Endothelial cell of umbilical vein (primary cell): ENCODE results near the gene DPY30. TPM values are rescaled to one million over a fixed set of nuclear protein-coding genes. Genes with fewer than 3 reads are reported as not detected.

Experiments
- BruUV-seq: library from RNA; stranded (reverse); fragments of 400-500 nt; replicated peaks from 2 replicates; lab custom pipeline; 2021; lab: Mats Ljungman, UMichigan
- CTCF ChIA-PET: fragments of 300-600, 350-600 bp; sonication (Branson Sonifier 250); formaldehyde crosslinking; loops from one replicate; lab custom pipeline; 2021; ENCODE audit warnings: antibody characterized with exemption, inconsistent platforms; lab: Charles Lee
- POLR2A ChIA-PET: fragments of 300-600, 350-600 bp; sonication (Branson Sonifier 250); formaldehyde crosslinking; loops from one replicate; lab custom pipeline; 2021; ENCODE audit warnings: antibody characterized with exemption, inconsistent platforms; lab: Charles Lee
- DNase-seq: peaks from one replicate; pipeline ENCODE4 v3.0.0-alpha.2; 2011; ENCODE audit warnings: low read depth, low spot score
- FAIRE-seq: peaks from 2 replicates; lab custom pipeline; 2011; peaks lifted over from hg19 to GRCh38; lab: Jason Lieb, UNC
- H2AFZ ChIP-seq: 2 replicates; pipeline ENCODE4 v1.6.0; 2012; ENCODE audit warnings: low read depth, low read length, control low read depth, inconsistent platforms
- H3K27ac ChIP-seq: 2 replicates; pipeline ENCODE4 v1.5.1; 2011; ENCODE audit warnings: low read depth, mild to moderate bottlenecking, control low read depth, low read length, moderate library complexity; ENCODE audit not compliant: insufficient read depth
- H3K27me3 ChIP-seq, 2 experiments: 2 replicates each; pipeline versions ENCODE4 v1.6.0 to v1.6.1; 2011; ENCODE audit warnings: low read length in 2 of 2, mixed read lengths in 1 of 2; ENCODE audit not compliant: control insufficient read depth in 2 of 2, insufficient read depth in 2 of 2
- H3K36me3 ChIP-seq, 2 experiments: 2 replicates in 1 of 2; 3 replicates in 1 of 2; pipeline ENCODE4 v1.5.1; 2011; ENCODE audit warnings: low read length in 2 of 2, mild to moderate bottlenecking in 1 of 2, moderate library complexity in 1 of 2; ENCODE audit not compliant: control insufficient read depth in 2 of 2, insufficient read depth in 2 of 2; ENCODE audit errors: extremely low read depth in 1 of 2
- H3K4me1 ChIP-seq: 3 replicates; pipeline ENCODE4 v1.5.1; 2011; ENCODE audit warnings: mild to moderate bottlenecking, low read length; ENCODE audit not compliant: control insufficient read depth, insufficient read depth; ENCODE audit errors: extremely low read depth
- H3K4me2 ChIP-seq: 2 replicates; pipeline ENCODE4 v1.6.1; 2011; ENCODE audit warnings: low read length, control low read depth, mixed read lengths; ENCODE audit not compliant: insufficient read depth
- H3K4me3 ChIP-seq, 3 experiments: fragments of 200-600 bp in 1 of 3; sonication (generic), shearing (Covaris generic) in 1 of 3; replicated peaks in 1 of 3; 2 replicates each; pipeline ENCODE4 v1.5.1; 2011 to 2016; ENCODE audit warnings: control low read depth in 3 of 3, low read length in 3 of 3, mild to moderate bottlenecking in 2 of 3, inconsistent platforms in 1 of 3, low read depth in 1 of 3, moderate library complexity in 1 of 3; ENCODE audit not compliant: insufficient read depth in 1 of 3
- H3K79me2 ChIP-seq: 2 replicates; pipeline ENCODE4 v1.6.0; 2012; ENCODE audit warnings: low read length, inconsistent platforms; ENCODE audit not compliant: control insufficient read depth, insufficient read depth
- H3K9ac ChIP-seq: replicated peaks from 2 replicates; pipeline ENCODE3; 2011; ENCODE audit warnings: low read length, control low read depth; ENCODE audit not compliant: insufficient read depth; ENCODE audit errors: extremely low read depth
- H3K9me1 ChIP-seq: replicated peaks from 3 replicates; pipeline ENCODE4 v1.6.0; 2011; ENCODE audit warnings: mild to moderate bottlenecking, low read length; ENCODE audit not compliant: control insufficient read depth, insufficient read depth; ENCODE audit errors: extremely low read depth
- H3K9me3 ChIP-seq: replicated peaks from 2 replicates; pipeline ENCODE4 v1.5.1; 2012; ENCODE audit warnings: low read length, inconsistent platforms; ENCODE audit not compliant: control insufficient read depth, insufficient read depth
- H4K20me1 ChIP-seq: replicated peaks from 2 replicates; pipeline ENCODE3; 2011; ENCODE audit warnings: mild to moderate bottlenecking, low read length; ENCODE audit not compliant: control insufficient read depth, insufficient read depth; ENCODE audit errors: extremely low read depth
- CTCF ChIP-seq, 2 donors: IDR thresholded peaks; 1 replicate in 1 of 2; 2 replicates in 1 of 2; pipeline ENCODE4 v1.5.1; 2011; ENCODE audit warnings: low read length in 2 of 2, mild to moderate bottlenecking in 2 of 2, moderate library complexity in 2 of 2, control low read depth in 1 of 2, inconsistent platforms in 1 of 2, low read depth in 1 of 2; ENCODE audit not compliant: insufficient read depth in 1 of 2; ENCODE audit errors: extremely low read depth in 1 of 2
- EZH2 ChIP-seq: IDR thresholded peaks from 2 replicates; pipeline ENCODE4 v1.6.1; 2012; ENCODE audit warnings: borderline replicate concordance, low read depth, mild to moderate bottlenecking, moderate library complexity, low read length, inconsistent platforms; ENCODE audit not compliant: severe bottlenecking
- FOS ChIP-seq: IDR thresholded peaks from 2 replicates; pipeline ENCODE4 v1.6.1; 2011; ENCODE audit warnings: mild to moderate bottlenecking, low read length, moderate library complexity, borderline replicate concordance; ENCODE audit not compliant: insufficient read depth
- GATA2 ChIP-seq: IDR thresholded peaks from 2 replicates; pipeline ENCODE4 v1.7.0; 2011; ENCODE audit warnings: low read depth, mild to moderate bottlenecking, moderate library complexity, mixed read lengths, low read length; ENCODE audit not compliant: insufficient read length, insufficient read depth
- JUN ChIP-seq: IDR thresholded peaks from 2 replicates; pipeline ENCODE4 v1.6.1; 2011; ENCODE audit warnings: borderline replicate concordance, low read depth; ENCODE audit not compliant: insufficient read length, insufficient read depth
- MAX ChIP-seq: IDR thresholded peaks from 2 replicates; pipeline ENCODE4 v1.6.1; 2011; ENCODE audit not compliant: insufficient read depth, insufficient read length
- MYC ChIP-seq: IDR thresholded peaks from one replicate; pipeline ENCODE4 v1.6.1; 2011; ENCODE audit warnings: mild to moderate bottlenecking, low read depth, low read length
- POLR2A ChIP-seq: IDR thresholded peaks from 2 replicates; pipeline ENCODE4 v1.6.1; 2012; ENCODE audit warnings: low read depth, mild to moderate bottlenecking, control low read depth, low read length
- POLR2AphosphoS5 ChIP-seq: IDR thresholded peaks from 2 replicates; pipeline ENCODE4 v1.6.1; 2012; ENCODE audit warnings: low read depth, mild to moderate bottlenecking, control low read depth, low read length, moderate library complexity; ENCODE audit not compliant: insufficient read depth
- dilution Hi-C: fragments of 300-500 bp; cut with MboI; formaldehyde crosslinking; loops from one replicate; pipeline ENCODE4 v1.15.0; 2019; ENCODE audit warnings: low sequenced_read_pairs; ENCODE audit not compliant: extremely low pct_ligation_motif_present
- intact Hi-C: fragments of 100-400 bp; cut with micrococcal nuclease; formaldehyde crosslinking; loops from one replicate; pipeline ENCODE4 v1.10.0; 2022
- polyA plus RNA-seq, 4 experiments: library from polyadenylated mRNA; depleted of rRNA in 3 of 4; stranded (reverse) in 3 of 4; unstranded in 1 of 4; fragments of >200 nt; gene quantifications; 2 replicates each; pipeline versions ENCODE4 v1.2.1 to v1.2.3, GENCODE V29; 2011 to 2012; ENCODE audit warnings: missing spikeins in 1 of 4
- total RNA-seq: library from RNA; stranded (reverse); gene quantifications from 2 replicates; pipeline ENCODE4 v1.2.3, GENCODE V29; 2021

DPY30 gene
- total and polyA plus RNA-seq, 2 donors (not counting 3 experiments of a cell fraction or from before 2014, with no cell fraction given), result 78.4 to 83.4 TPM

- Histone ChIP-seq H3K9ac (peak overlapping the region; percentile 86), H3K27ac (peak overlapping the region; percentile 80), H3K4me3 (peak overlapping the region; percentile 44 to 81 (median 73)), H3K79me2 (peaks cover 32% of the 10 kb centered on the region), H3K36me3 (no peaks in the 10 kb centered on the region), H3K27me3 (no peaks in the 10 kb centered on the region), H3K9me1 (no peaks in the 10 kb centered on the region), H3K4me2 (peak overlapping the region; percentile 88), H2AFZ (peak overlapping the region; percentile 93), H4K20me1 (peaks cover 4% of the 10 kb centered on the region), H3K9me3 (no peaks in the 10 kb centered on the region), H3K4me1 (peaks cover 20% of the 10 kb centered on the region)
- POLR2A ChIA-PET, result no interaction called here
- TF ChIP-seq GATA2 (no peak), POLR2AphosphoS5 (no peak), CTCF (IDR thresholded peaks at IDR 0.05; ENCODE audit: extremely low read depth in 1 of 2, insufficient read depth in 1 of 2, low read depth in 1 of 2, low read length in 2 of 2) (no peak), MYC (no peak), MAX (no peak), JUN (no peak), EZH2 (no peak), FOS (no peak), POLR2A (no peak)
- dilution Hi-C loops (no loop called here), intact Hi-C loops (loop anchor here (1.0 to 5.0 kb wide), 2 partner anchors 52 to 126 kb away; partner anchors contain the start of gene SPAST)
- BruUV-seq, result TSS peak; percentile 82
- no peak for FAIRE-seq
- CTCF ChIA-PET, result no interaction called here
- no peak for DNase-seq
Observed at GRCh38 chr2:32011485-32011960, 28.1 kb downstream of the DPY30 start.
